H9 (cell line): ENCODE measurements around the gene LHFPL2. TPM values are rescaled to one million over a fixed set of nuclear protein-coding genes. Genes with fewer than 3 reads are reported as not detected.

Experiments used
- DNase-seq: peaks from one replicate; pipeline ENCODE4 v3.0.0-alpha.2; 2017
- H2AFZ ChIP-seq: one replicate; pipeline ENCODE4 v1.6.1; 2013; ENCODE audit warnings: mild to moderate bottlenecking, low read length, control low read depth, moderate library complexity
- H2AK5ac ChIP-seq: 2 replicates; pipeline ENCODE4 v1.6.1; 2013; ENCODE audit warnings: low read length, control low read depth, mixed read lengths; ENCODE audit not compliant: insufficient read length
- H2BK120ac ChIP-seq: one replicate; pipeline ENCODE4 v1.6.1; 2013; ENCODE audit warnings: low read depth, mild to moderate bottlenecking, low read length, control low read depth, inconsistent platforms; ENCODE audit not compliant: poor library complexity, severe bottlenecking
- H2BK12ac ChIP-seq: 2 replicates; pipeline ENCODE4 v1.6.1; 2013; ENCODE audit warnings: low read length, control low read depth, mixed read lengths, low read depth; ENCODE audit not compliant: insufficient read length
- H2BK15ac ChIP-seq: 2 replicates; pipeline ENCODE4 v1.6.1; 2013; ENCODE audit warnings: low read depth, low read length, control low read depth
- H2BK20ac ChIP-seq: one replicate; pipeline ENCODE4 v1.6.1; 2013; ENCODE audit warnings: low read depth, mild to moderate bottlenecking, low read length, control low read depth, inconsistent platforms; ENCODE audit not compliant: poor library complexity, severe bottlenecking
- H2BK5ac ChIP-seq: 2 replicates; pipeline ENCODE4 v1.6.1; 2013; ENCODE audit warnings: low read length, control low read depth, mixed read lengths; ENCODE audit not compliant: insufficient read length
- H3K14ac ChIP-seq: 2 replicates; pipeline ENCODE4 v1.6.1; 2013; ENCODE audit warnings: low read length, control low read depth; ENCODE audit not compliant: insufficient read depth
- H3K18ac ChIP-seq: 2 replicates; pipeline ENCODE4 v1.6.1; 2013; ENCODE audit warnings: low read depth, mild to moderate bottlenecking, mixed read lengths, low read length, control low read depth; ENCODE audit not compliant: insufficient read length
- H3K23ac ChIP-seq: 2 replicates; pipeline ENCODE4 v1.6.1; 2013; ENCODE audit warnings: low read length, control low read depth, mixed read lengths, low read depth; ENCODE audit not compliant: insufficient read length
- H3K23me2 ChIP-seq: 2 replicates; pipeline ENCODE4 v1.6.1; 2013; ENCODE audit warnings: low read depth, mild to moderate bottlenecking, mixed read lengths, low read length, control low read depth; ENCODE audit not compliant: insufficient read length, poor library complexity, severe bottlenecking
- H3K27ac ChIP-seq: 2 replicates; pipeline ENCODE4 v1.5.1; 2013; ENCODE audit warnings: low read length, control low read depth, mixed read lengths, low read depth; ENCODE audit not compliant: insufficient read length
- H3K27me3 ChIP-seq: 2 replicates; pipeline ENCODE4 v1.6.1; 2013; ENCODE audit warnings: low read length, control low read depth, inconsistent platforms; ENCODE audit not compliant: insufficient read depth
- H3K4ac ChIP-seq: 2 replicates; pipeline ENCODE4 v1.6.1; 2013; ENCODE audit warnings: low read depth, mild to moderate bottlenecking, control low read depth, inconsistent platforms, low read length, moderate library complexity
- H3K4me1 ChIP-seq: 2 replicates; pipeline ENCODE4 v1.6.1; 2013; ENCODE audit warnings: low read length, control low read depth, inconsistent platforms; ENCODE audit not compliant: insufficient read depth
- H3K4me2 ChIP-seq: 2 replicates; pipeline ENCODE4 v1.6.1; 2013; ENCODE audit warnings: low read length, control low read depth, mixed read lengths; ENCODE audit not compliant: insufficient read length, insufficient read depth
- H3K56ac ChIP-seq: 2 replicates; pipeline ENCODE4 v1.6.1; 2013; ENCODE audit warnings: low read depth, mild to moderate bottlenecking, mixed read lengths, low read length, control low read depth; ENCODE audit not compliant: insufficient read length
- H3K79me1 ChIP-seq: 2 replicates; pipeline ENCODE4 v1.6.1; 2013; ENCODE audit warnings: low read depth, mild to moderate bottlenecking, moderate library complexity, low read length, control low read depth, inconsistent platforms; ENCODE audit not compliant: insufficient read depth, poor library complexity, severe bottlenecking
- H3K79me2 ChIP-seq: 2 replicates; pipeline ENCODE4 v1.6.1; 2013; ENCODE audit warnings: low read length, control low read depth, inconsistent platforms; ENCODE audit not compliant: insufficient read depth
- H3K9ac ChIP-seq: 2 replicates; pipeline ENCODE4 v1.6.1; 2013; ENCODE audit warnings: low read length, control low read depth, mixed read lengths; ENCODE audit not compliant: insufficient read length; ENCODE audit errors: extremely low read depth
- H3K9me3 ChIP-seq: one replicate; pipeline ENCODE4 v1.6.1; 2013; ENCODE audit warnings: low read depth, low read length, inconsistent platforms; ENCODE audit not compliant: control insufficient read depth
- H3T11ph ChIP-seq: one replicate; pipeline ENCODE4 v1.6.1; 2013; ENCODE audit warnings: mild to moderate bottlenecking, low read length, control low read depth, inconsistent platforms
- H4K20me1 ChIP-seq: one replicate; pipeline ENCODE4 v1.6.1; 2013; ENCODE audit not compliant: control insufficient read depth, insufficient read length, insufficient read depth
- H4K5ac ChIP-seq: 2 replicates; pipeline ENCODE4 v1.6.1; 2013; ENCODE audit warnings: low read depth, mild to moderate bottlenecking, mixed read lengths, low read length, control low read depth; ENCODE audit not compliant: insufficient read length
- H4K8ac ChIP-seq: replicated peaks from 2 replicates; pipeline ENCODE4 v1.6.1; 2013; ENCODE audit warnings: low read length, control low read depth, mixed read lengths, low read depth; ENCODE audit not compliant: insufficient read length
- H4K91ac ChIP-seq: 2 replicates; pipeline ENCODE4 v1.6.1; 2013; ENCODE audit warnings: low read depth, mild to moderate bottlenecking, moderate library complexity, mixed read lengths, low read length, control low read depth; ENCODE audit not compliant: insufficient read length
- H3K27ac Mint-ChIP-seq, 3 experiments: 2 replicates in 2 of 3; 3 replicates in 1 of 3; pipeline ENCODE4 v1.8.0; 2020 to 2021; ENCODE audit warnings: mixed read lengths in 3 of 3, mild to moderate bottlenecking in 1 of 3, moderate library complexity in 1 of 3
- H3K27me3 Mint-ChIP-seq: 2 replicates; pipeline ENCODE4 v1.8.0; 2021; ENCODE audit warnings: low read depth, mild to moderate bottlenecking, moderate library complexity, mixed read lengths
- H3K36me3 Mint-ChIP-seq, 3 experiments: 2 replicates in 2 of 3; 3 replicates in 1 of 3; pipeline ENCODE4 v1.8.0; 2020 to 2021; ENCODE audit warnings: low read depth in 3 of 3, mixed read lengths in 3 of 3; ENCODE audit not compliant: insufficient read depth in 1 of 3
- H3K4me1 Mint-ChIP-seq, 2 experiments: 2 replicates each; pipeline ENCODE4 v1.8.0; 2020; ENCODE audit warnings: mixed read lengths in 2 of 2
- H3K4me3 Mint-ChIP-seq, 2 experiments: 2 replicates in 1 of 2; 3 replicates in 1 of 2; pipeline ENCODE4 v1.8.0; 2020 to 2021; ENCODE audit warnings: mild to moderate bottlenecking in 2 of 2, mixed read lengths in 2 of 2, moderate library complexity in 1 of 2
- H3K9me3 Mint-ChIP-seq, 2 experiments: 2 replicates in 1 of 2; 3 replicates in 1 of 2; pipeline ENCODE4 v1.8.0; 2020; ENCODE audit warnings: mild to moderate bottlenecking in 2 of 2, mixed read lengths in 2 of 2, moderate library complexity in 1 of 2
- CTCF ChIP-seq: fragments of 200-600 bp; sonication (generic); conservative IDR thresholded peaks from 3 replicates; pipeline ENCODE4 v1.8.0; 2021; ENCODE audit warnings: antibody characterized with exemption, mild to moderate bottlenecking
- whole genome bisulfite sequencing: extraction: QIAGEN DNeasy Blood & Tissue Kit; methylation state at CpG from one replicate; pipeline ENCODE4 v1.1.7; 2013; ENCODE audit warnings: missing lambda C conversion rate, low lambda C conversion rate, mixed read lengths; ENCODE audit not compliant: insufficient read length; ENCODE audit errors: extremely low coverage; 5-methylcytosine and 5-hydroxymethylcytosine counted together
- total RNA-seq: library from RNA; stranded (reverse); gene quantifications from 2 replicates; pipeline ENCODE4 v1.2.1, GENCODE V29; 2021

LHFPL2 gene
- total RNA-seq, 1 experiment from 2014 or later = 26.3 TPM

- H3K23me2 ChIP-seq = no peaks in the 10 kb centered on the region
- H4K5ac ChIP-seq = no peak overlapping the region
- peaks cover 0 to 5% (median 3%) of the 10 kb centered on the region in 3 experiments; a peak in 3 of 7 replicates for H3K36me3 Mint-ChIP-seq
- no peak overlapping the region for H4K8ac ChIP-seq
- no peak overlapping the region for H4K91ac ChIP-seq
- no peak overlapping the region for H3K14ac ChIP-seq
- H3K27me3 Mint-ChIP-seq = no peaks in the 10 kb centered on the region
- H3K4ac ChIP-seq = no peak overlapping the region
- no peak overlapping the region for H3K18ac ChIP-seq
- WGBS = no CpG with 5 or more reads among the region's 3 CpGs
- H2BK20ac ChIP-seq = no peak overlapping the region
- H3K4me1 ChIP-seq = peaks cover 2% of the 10 kb centered on the region; the same call in 1 of the 2 replicates
- peaks cover 5 to 8% of the 10 kb centered on the region in 2 experiments; a peak in 4 of 5 replicates for H3K9me3 Mint-ChIP-seq
- no peak overlapping the region for H3K56ac ChIP-seq
- H3K79me2 ChIP-seq = peaks cover 2% of the 10 kb centered on the region; the same call in 1 of the 2 replicates
- no peak overlapping the region for H3K4me3 Mint-ChIP-seq
- H2BK120ac ChIP-seq = no peak overlapping the region
- H3K9me3 ChIP-seq = no peaks in the 10 kb centered on the region
- H2AFZ ChIP-seq = no peak overlapping the region
- peaks cover 23 to 26% of the 10 kb centered on the region in 2 experiments for H3K4me1 Mint-ChIP-seq
- H2BK5ac ChIP-seq = no peak overlapping the region
- no peaks in the 10 kb centered on the region for H3K79me1 ChIP-seq
- no peak overlapping the region for H3T11ph ChIP-seq
- no peaks in the 10 kb centered on the region for H3K27me3 ChIP-seq
- no peak overlapping the region for H3K27ac ChIP-seq
- peak overlapping the region; percentile 41 to 81 (median 56); a peak in 4 of 7 replicates for H3K27ac Mint-ChIP-seq
- no peak overlapping the region for H3K23ac ChIP-seq
- H3K9ac ChIP-seq = no peak overlapping the region
- H3K4me2 ChIP-seq = no peak overlapping the region
- no peak for TF ChIP-seq CTCF
- H2AK5ac ChIP-seq = no peak overlapping the region
- no peak overlapping the region for H2BK12ac ChIP-seq
- DNase-seq = no peak
- no peak overlapping the region for H2BK15ac ChIP-seq
- no peaks in the 10 kb centered on the region for H4K20me1 ChIP-seq
These were observed 72.2 kb downstream of the LHFPL2 start for GRCh38 chr5:78576376-78576775.
